Progenitor cell of endocrine pancreas (in vitro differentiated cells): ENCODE measurements around the gene PTOV1. TPM values are rescaled to one million over a fixed set of nuclear protein-coding genes. Genes with fewer than 3 reads are reported as not detected.

Source experiments
- DNase-seq: peaks from one replicate; pipeline ENCODE4 v3.0.0; 2021; ENCODE audit warnings: low spot score; ENCODE audit not compliant: unreplicated experiment
- H3K27ac Mint-ChIP-seq: 2 replicates; pipeline ENCODE4 v1.8.0; 2021; ENCODE audit warnings: mild to moderate bottlenecking, moderate library complexity, mixed read lengths
- H3K27me3 Mint-ChIP-seq: 2 replicates; pipeline ENCODE4 v1.8.0; 2021; ENCODE audit warnings: mixed read lengths
- H3K36me3 Mint-ChIP-seq: 2 replicates; pipeline ENCODE4 v1.8.0; 2022; ENCODE audit warnings: mixed read lengths; ENCODE audit not compliant: insufficient read depth
- H3K4me1 Mint-ChIP-seq: 2 replicates; pipeline ENCODE4 v1.8.0; 2021; ENCODE audit warnings: low read depth, mixed read lengths
- H3K4me3 Mint-ChIP-seq: 2 replicates; pipeline ENCODE4 v1.8.0; 2021; ENCODE audit warnings: low read depth, mild to moderate bottlenecking, moderate library complexity, mixed read lengths
- H3K9me3 Mint-ChIP-seq: 2 replicates; pipeline ENCODE4 v1.8.0; 2021; ENCODE audit warnings: low read depth, mixed read lengths
- total RNA-seq: library from RNA; stranded (reverse); gene quantifications from 2 replicates; pipeline ENCODE4 v1.2.1, GENCODE V29; 2021
- TF ChIP-seq, protein P1 (sequence below): fragments of 200-600 bp; sonication (generic); IDR thresholded peaks from one replicate; pipeline ENCODE4 v1.5.0; 2021; ENCODE audit warnings: antibody characterized with exemption, mild to moderate bottlenecking; ENCODE audit not compliant: unreplicated experiment

Gene PTOV1
- total RNA-seq, 1 donor from 2014 or later: 564 TPM

DNA sequence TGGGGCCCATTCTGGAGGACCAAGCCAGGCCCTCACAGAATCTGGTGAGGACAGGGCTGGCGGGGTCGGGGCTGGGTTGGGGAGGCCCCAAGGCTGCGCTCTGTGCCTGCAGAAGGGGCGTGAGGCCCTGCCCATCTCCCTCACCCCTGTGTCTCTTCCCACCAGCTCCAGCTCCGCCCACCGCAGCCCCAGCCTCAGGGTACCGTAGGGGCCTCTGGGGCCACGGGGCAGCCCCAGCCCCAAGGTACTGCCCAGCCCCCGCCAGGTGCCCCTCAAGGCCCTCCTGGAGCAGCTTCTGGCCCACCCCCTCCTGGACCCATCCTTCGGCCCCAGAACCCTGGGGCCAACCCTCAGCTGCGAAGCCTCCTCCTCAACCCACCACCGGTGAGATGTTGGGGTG is 15.4 kb upstream of the PTOV1 start:
- Mint-ChIP-seq H3K36me3 (peaks cover 42% of the 10 kb centered on the region), H3K9me3 (no peaks in the 10 kb centered on the region), H3K4me1 (no peaks in the 10 kb centered on the region), H3K27me3 (no peaks in the 10 kb centered on the region), H3K4me3 (no peak overlapping the region), H3K27ac (no peak overlapping the region)
- no peak for DNase-seq
- TF ChIP-seq, protein P1, sequence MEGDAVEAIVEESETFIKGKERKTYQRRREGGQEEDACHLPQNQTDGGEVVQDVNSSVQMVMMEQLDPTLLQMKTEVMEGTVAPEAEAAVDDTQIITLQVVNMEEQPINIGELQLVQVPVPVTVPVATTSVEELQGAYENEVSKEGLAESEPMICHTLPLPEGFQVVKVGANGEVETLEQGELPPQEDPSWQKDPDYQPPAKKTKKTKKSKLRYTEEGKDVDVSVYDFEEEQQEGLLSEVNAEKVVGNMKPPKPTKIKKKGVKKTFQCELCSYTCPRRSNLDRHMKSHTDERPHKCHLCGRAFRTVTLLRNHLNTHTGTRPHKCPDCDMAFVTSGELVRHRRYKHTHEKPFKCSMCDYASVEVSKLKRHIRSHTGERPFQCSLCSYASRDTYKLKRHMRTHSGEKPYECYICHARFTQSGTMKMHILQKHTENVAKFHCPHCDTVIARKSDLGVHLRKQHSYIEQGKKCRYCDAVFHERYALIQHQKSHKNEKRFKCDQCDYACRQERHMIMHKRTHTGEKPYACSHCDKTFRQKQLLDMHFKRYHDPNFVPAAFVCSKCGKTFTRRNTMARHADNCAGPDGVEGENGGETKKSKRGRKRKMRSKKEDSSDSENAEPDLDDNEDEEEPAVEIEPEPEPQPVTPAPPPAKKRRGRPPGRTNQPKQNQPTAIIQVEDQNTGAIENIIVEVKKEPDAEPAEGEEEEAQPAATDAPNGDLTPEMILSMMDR: no peak

DNA sequence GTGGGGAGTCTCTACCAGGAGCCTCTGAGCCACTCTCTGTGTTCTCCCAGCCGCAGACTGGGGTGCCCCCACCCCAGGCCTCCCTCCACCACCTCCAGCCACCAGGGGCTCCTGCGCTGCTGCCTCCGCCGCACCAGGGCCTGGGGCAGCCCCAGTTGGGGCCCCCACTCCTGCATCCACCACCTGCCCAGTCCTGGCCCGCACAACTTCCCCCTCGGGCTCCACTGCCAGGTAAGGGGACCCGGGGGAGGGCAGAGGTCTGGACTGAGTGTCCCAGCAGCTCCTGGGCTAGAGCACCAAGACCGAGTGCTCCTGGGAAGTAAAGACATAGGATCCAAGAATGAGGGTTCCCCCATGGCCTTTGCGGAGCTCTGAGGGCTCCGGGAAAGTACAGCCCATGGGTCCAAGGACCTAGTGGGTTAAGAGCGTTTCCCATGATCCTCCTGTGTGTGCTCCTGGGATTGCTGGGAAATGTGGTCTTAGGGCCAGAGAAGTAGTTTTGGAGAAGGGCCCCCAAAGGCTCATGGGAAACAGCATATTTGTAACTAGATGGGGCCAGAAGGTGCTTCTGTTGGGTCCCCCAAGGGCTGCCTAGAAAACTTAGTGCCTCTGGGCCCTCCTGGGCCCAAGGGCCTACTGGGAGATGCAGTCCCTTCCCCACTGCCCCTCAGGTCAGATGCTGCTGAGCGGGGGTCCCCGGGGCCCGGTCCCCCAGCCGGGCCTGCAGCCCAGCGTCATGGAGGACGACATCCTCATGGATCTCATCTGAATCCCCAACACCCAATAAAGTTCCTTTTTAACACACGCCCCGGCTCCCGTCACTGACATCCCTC is 14.6 kb upstream of the PTOV1 start:
- Mint-ChIP-seq H3K36me3 (peaks cover 44% of the 10 kb centered on the region), H3K4me3 (no peak overlapping the region), H3K27me3 (no peaks in the 10 kb centered on the region), H3K4me1 (no peaks in the 10 kb centered on the region), H3K27ac (no peak overlapping the region), H3K9me3 (no peaks in the 10 kb centered on the region)
- DNase-seq: no peak
- TF ChIP-seq, protein P1: no peak

DNA sequence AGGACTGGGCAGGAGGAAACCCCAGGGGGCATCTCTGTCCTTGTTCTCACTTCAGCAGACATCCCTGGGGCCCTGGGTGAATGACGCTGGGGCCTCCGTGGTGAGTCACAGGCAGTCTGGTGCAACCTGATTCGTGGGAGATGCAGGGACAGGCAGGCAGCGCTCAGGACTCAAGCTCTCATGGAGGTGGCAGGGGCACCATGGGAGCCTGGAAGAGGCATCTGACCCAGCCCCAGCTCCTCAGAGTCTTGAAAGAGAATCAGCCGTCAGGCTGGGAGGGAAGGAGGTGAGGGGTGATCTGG is 14.0 kb upstream of the PTOV1 start:
- Mint-ChIP-seq H3K27ac (no peak overlapping the region), H3K9me3 (no peaks in the 10 kb centered on the region), H3K4me1 (no peaks in the 10 kb centered on the region), H3K4me3 (no peak overlapping the region), H3K36me3 (peaks cover 44% of the 10 kb centered on the region), H3K27me3 (no peaks in the 10 kb centered on the region)
- no peak for DNase-seq
- TF ChIP-seq, protein P1: no peak

DNA sequence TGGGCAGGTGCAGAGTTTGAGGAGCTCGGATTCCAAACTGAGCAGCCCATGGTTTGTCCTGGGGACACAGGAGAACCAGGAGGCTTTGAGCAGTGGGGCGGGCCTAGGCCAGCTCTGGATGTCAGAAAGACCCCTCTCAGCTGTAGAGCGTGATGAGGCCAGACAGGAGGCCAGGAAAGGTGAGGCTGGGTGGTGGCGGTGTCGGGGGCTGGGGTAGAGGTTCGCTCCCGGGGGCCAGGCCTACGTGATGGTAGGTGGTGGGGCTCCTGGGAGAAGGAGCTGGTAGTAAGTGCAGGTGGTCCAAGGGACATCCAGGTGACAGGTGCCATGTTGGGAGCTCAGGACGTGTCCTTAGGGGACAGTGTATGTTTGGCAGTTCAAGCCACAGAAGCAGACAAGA is 13.5 kb upstream of the PTOV1 start:
- Mint-ChIP-seq H3K27me3 (no peaks in the 10 kb centered on the region), H3K36me3 (peaks cover 41% of the 10 kb centered on the region), H3K9me3 (no peaks in the 10 kb centered on the region), H3K27ac (no peak overlapping the region), H3K4me3 (no peak overlapping the region), H3K4me1 (no peaks in the 10 kb centered on the region)
- DNase-seq: no peak
- TF ChIP-seq, protein P1: no peak

DNA sequence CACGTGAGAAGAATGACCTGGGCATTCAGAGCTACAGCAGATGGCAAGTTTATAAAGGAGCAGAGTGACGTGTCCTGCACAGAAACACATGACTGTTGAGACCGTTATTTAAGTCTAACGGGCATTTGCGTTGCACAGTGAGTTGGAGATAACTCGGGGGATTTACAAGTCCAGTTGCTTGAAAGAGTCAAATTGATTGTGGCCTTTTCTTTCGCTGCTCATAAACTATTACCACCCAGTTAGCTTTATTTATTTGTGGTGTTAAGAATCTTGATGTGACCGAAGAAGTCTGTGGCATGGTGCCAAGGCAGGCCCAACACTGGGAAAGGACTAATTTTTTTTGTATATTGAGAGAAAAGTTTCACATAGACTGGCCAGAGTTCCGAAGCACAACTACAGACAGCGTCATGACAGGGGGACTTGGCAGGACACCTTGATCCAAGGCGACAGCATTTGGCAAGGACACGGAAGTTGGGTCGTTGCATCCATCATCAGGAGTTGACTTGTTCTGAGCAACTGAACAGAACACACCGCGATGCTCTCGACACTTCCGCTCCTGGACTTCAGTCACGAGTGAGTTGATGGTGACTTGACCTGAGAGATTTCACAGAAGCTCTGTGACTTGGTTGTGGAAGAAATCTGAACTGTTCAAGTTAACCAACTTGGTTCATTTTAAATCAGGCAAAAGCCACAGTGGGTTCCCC is 11.9 kb upstream of the PTOV1 start:
- TF ChIP-seq, protein P1: no peak
- Mint-ChIP-seq H3K4me3 (no peak overlapping the region), H3K9me3 (no peaks in the 10 kb centered on the region), H3K4me1 (no peaks in the 10 kb centered on the region), H3K27ac (peak overlapping the region; percentile 22), H3K27me3 (no peaks in the 10 kb centered on the region), H3K36me3 (peaks cover 39% of the 10 kb centered on the region)
- DNase-seq: no peak
